GM19025 (cell line): ENCODE measurements around the gene IL20RB.
"Not testable (repeated sequence)": the region's sequence is repeated elsewhere in the genome, so short reads cannot be mapped to it uniquely, and the experiment has no call there.

Source experiments
- ATAC-seq: cut with Tn5 transposase; IDR thresholded peaks from one replicate; pipeline ENCODE4 v1.9.1; 2021; ENCODE audit warnings: mild to moderate bottlenecking, low read depth, moderate library complexity; ENCODE audit not compliant: unreplicated experiment

Gene IL20RB

GRCh38 chr3:136982520-136983138, 24.8 kb downstream of the IL20RB start:
- no peak for ATAC-seq

GRCh38 chr3:136984837-136985236, 27.1 kb downstream of the IL20RB start:
- ATAC-seq: no peak

GRCh38 chr3:136987398-136987980, 29.7 kb downstream of the IL20RB start:
- ATAC-seq: not testable (repeated sequence)

- ATAC-seq: no peak
Observed at GRCh38 chr3:136988651-136989050, 30.9 kb downstream of the IL20RB start.

- ATAC-seq: no peak
Observed at GRCh38 chr3:136989781-136990524, 32.2 kb downstream of the IL20RB start.

- no peak for ATAC-seq
Observed at GRCh38 chr3:136990826-136991225, 33.0 kb downstream of the IL20RB start.

- no peak for ATAC-seq
Observed at GRCh38 chr3:136992115-136992514, 34.3 kb downstream of the IL20RB start.

- ATAC-seq: no peak
Observed at GRCh38 chr3:136994772-136995516, 37.2 kb downstream of the IL20RB start.

GRCh38 chr3:136995652-136996051, 37.9 kb downstream of the IL20RB start:
- no peak for ATAC-seq

- no peak for ATAC-seq
Observed at GRCh38 chr3:137000039-137000438, 42.3 kb downstream of the IL20RB start.

GRCh38 chr3:137007376-137007775, 49.6 kb downstream of the IL20RB start:
- ATAC-seq: not testable (repeated sequence)

GRCh38 chr3:137008131-137008530, 50.3 kb downstream of the IL20RB start:
- no peak for ATAC-seq

GRCh38 chr3:137008976-137009375, 51.2 kb downstream of the IL20RB start:
- no peak for ATAC-seq

- no peak for ATAC-seq
Observed at GRCh38 chr3:137010137-137010536, 52.4 kb downstream of the IL20RB start.

GRCh38 chr3:137011153-137011552, 53.4 kb downstream of the IL20RB start:
- ATAC-seq: no peak

- ATAC-seq: no peak
Observed at GRCh38 chr3:137012097-137012501, 54.3 kb downstream of the IL20RB start.

- peak; percentile 74 for ATAC-seq
Observed at GRCh38 chr3:137013951-137014688, 56.3 kb downstream of the IL20RB start.

GRCh38 chr3:137017316-137017715, 59.5 kb downstream of the IL20RB start:
- ATAC-seq: not testable (repeated sequence)

GRCh38 chr3:137020315-137020714, 62.5 kb downstream of the IL20RB start:
- no peak for ATAC-seq

GRCh38 chr3:137020888-137021287, 63.1 kb downstream of the IL20RB start:
- ATAC-seq: no peak
